A549 (cell line): Measurements from ENCODE around the gene TERB1.

Source experiments
- CBX2 ChIP-seq: fragments of 200-600 bp; sonication (generic); IDR thresholded peaks from 2 replicates; pipeline ENCODE4 v1.6.1; 2016; ENCODE audit warnings: low read depth, mild to moderate bottlenecking, borderline replicate concordance
- CHD2 ChIP-seq: fragments of 150-350 bp; IDR thresholded peaks from 2 replicates; pipeline ENCODE4 v1.6.1; 2014; ENCODE audit warnings: low read length; ENCODE audit not compliant: partially characterized antibody
- CTCF ChIP-seq: fragments of >200 bp; sonication (Bioruptor Twin); formaldehyde crosslinking; IDR thresholded peaks from 3 replicates; pipeline ENCODE4 v1.5.1; 2016
- EHMT2 ChIP-seq: fragments of 200-600 bp; sonication (generic); IDR thresholded peaks from 2 replicates; pipeline ENCODE4 v1.6.1; 2016; ENCODE audit warnings: antibody characterized with exemption, low read depth, mild to moderate bottlenecking, moderate library complexity
- HDAC2 ChIP-seq: fragments of 200-600 bp; sonication (generic); IDR thresholded peaks from 2 replicates; pipeline ENCODE4 v1.6.1; 2016
- HEYL ChIP-seq: fragments of 250-450 bp; sonication (Bioruptor Pico); IDR thresholded peaks from 2 replicates; pipeline ENCODE4 v1.8.0; 2021; ENCODE audit warnings: mild to moderate bottlenecking, moderate library complexity
- MYC ChIP-seq: IDR thresholded peaks from 2 replicates; pipeline ENCODE4 v1.6.1; 2012; ENCODE audit warnings: mild to moderate bottlenecking, inconsistent platforms, low read length, improper control_type of control experiment, borderline replicate concordance
- POLR2A ChIP-seq: IDR thresholded peaks from 2 replicates; pipeline ENCODE4 v1.6.1; 2012; ENCODE audit warnings: mild to moderate bottlenecking, low read length
- RCOR1 ChIP-seq: fragments of 150-350 bp; IDR thresholded peaks from 2 replicates; pipeline ENCODE4 v1.6.1; 2014; ENCODE audit warnings: antibody characterized with exemption, low read length, low read depth
- REST ChIP-seq: fragments of 200-600 bp; sonication (generic); IDR thresholded peaks from 2 replicates; pipeline ENCODE4 v1.6.1; 2016; ENCODE audit warnings: antibody characterized with exemption, mild to moderate bottlenecking, moderate library complexity
- RFX5 ChIP-seq: fragments of 450-650 bp; IDR thresholded peaks from 2 replicates; pipeline ENCODE4 v1.7.1; 2014; ENCODE audit warnings: antibody characterized with exemption, mild to moderate bottlenecking, moderate library complexity
- USF2 ChIP-seq: fragments of 450-650 bp; IDR thresholded peaks from 2 replicates; pipeline ENCODE4 v1.6.1; 2014; ENCODE audit warnings: antibody characterized with exemption
- ZFP36 ChIP-seq: fragments of 450-650 bp; IDR thresholded peaks from 2 replicates; pipeline ENCODE4 v1.6.1; 2014; ENCODE audit warnings: borderline replicate concordance; ENCODE audit not compliant: partially characterized antibody

GRCh38 chr16:66830422-66831404, 29.3 kb upstream of the TERB1 start, which contains the start of gene NAE1:
- no peak for TF ChIP-seq ZFP36
- no peak for TF ChIP-seq EHMT2
- TF ChIP-seq CTCF = peak; percentile 97
- no peak for TF ChIP-seq RFX5
- TF ChIP-seq RCOR1 = peak; percentile 76; the same call in 1 of the 2 replicates
- no peak for TF ChIP-seq CHD2
- no peak for TF ChIP-seq MYC
- TF ChIP-seq USF2 = no peak
- TF ChIP-seq HEYL = no peak
- TF ChIP-seq POLR2A = peak; percentile 90
- TF ChIP-seq HDAC2 = peak; percentile 98
- TF ChIP-seq REST = no peak; the same call in 1 of the 2 replicates
- TF ChIP-seq CBX2 = no peak
